Right kidney (tissue), 1 donor: ENCODE measurements around the gene PFDN1.
"Not testable (repeated sequence)": the region's sequence is repeated elsewhere in the genome, so short reads cannot be mapped to it uniquely, and the experiment has no call there.

Source experiments
- DNase-seq: peaks from one replicate; pipeline ENCODE4 v3.0.0-alpha.2; 2016

Gene PFDN1

GRCh38 chr5:140216478-140217074 lies 86.3 kb downstream of the PFDN1 start:
- DNase-seq, result no peak

GRCh38 chr5:140215276-140215675 lies 87.6 kb downstream of the PFDN1 start:
- no peak for DNase-seq

DNA sequence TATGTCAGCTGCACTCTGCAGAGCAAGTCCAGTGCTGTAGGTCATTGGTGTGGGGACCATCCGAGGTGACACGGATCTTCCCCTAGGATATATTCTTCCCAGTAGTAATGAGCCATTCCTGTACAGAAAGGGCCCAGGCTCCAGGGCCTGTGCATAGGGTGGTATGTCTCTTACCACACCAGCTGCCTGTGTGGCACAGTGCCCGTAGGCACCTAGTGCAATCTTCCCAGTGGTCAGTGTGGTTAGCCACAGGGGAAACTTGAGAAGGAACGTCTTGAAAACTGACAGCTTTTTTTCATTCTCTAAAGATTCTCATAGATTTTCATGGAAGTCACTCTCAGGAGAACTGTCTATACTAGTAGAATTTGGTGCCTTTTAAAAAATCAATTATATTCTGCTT lies 88.1 kb downstream of the PFDN1 start:
- DNase-seq, result no peak

DNA sequence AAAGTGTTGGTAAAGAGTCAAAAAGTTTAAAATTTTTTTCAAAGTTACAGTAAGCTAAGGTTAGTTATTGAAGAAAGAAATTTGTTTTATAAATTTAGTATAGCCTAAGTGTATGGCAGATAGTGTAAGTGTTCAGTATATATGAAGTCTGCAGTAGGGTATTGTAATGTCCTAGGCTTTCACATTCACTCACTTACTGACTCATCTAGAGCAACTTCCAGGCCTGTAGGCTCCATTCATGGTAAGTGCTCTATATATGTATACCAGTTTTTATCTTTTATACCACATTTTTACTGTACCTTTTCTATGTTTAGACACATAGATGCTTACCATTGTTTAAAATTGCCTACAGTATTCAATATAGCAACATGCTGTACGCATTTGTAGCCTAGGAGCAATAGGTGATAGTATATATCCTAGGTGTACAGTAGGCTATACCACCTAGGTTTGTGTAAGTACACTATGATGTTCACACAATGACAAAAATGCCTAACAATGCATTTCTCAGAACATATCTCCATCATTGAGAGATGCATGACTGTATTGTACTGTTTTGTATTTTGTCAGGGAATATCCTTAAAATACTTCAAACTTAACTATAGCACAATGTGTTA lies 89.4 kb downstream of the PFDN1 start:
- no peak for DNase-seq

DNA sequence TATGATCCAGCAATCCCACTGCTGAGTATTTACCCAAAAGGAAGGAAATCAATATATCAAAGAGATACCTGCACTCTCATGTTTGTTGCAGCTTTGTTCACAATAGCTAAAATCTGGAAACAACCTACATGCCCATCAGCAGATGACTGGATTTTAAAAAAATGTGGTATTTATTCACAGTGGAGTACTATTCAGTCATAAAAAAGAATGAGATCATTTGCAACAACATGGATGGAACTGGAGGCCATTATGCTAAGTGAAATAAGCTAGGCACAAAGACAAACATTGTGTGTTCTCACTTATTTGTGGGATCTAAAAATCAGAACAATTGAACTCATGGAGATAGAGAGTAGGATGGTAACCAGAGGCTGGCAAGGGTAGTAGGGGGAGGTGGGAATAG lies 94.8 kb downstream of the PFDN1 start:
- no peak for DNase-seq

- DNase-seq, result no peak
Measured at GRCh38 chr5:140207250-140207964, 95.5 kb downstream of the PFDN1 start.

- no peak for DNase-seq
Measured at GRCh38 chr5:140205952-140206351, 96.9 kb downstream of the PFDN1 start.

GRCh38 chr5:140205216-140205615 lies 97.7 kb downstream of the PFDN1 start:
- DNase-seq, result no peak

- no peak for DNase-seq
Measured at GRCh38 chr5:140202610-140203009, 100.3 kb downstream of the PFDN1 start.

DNA sequence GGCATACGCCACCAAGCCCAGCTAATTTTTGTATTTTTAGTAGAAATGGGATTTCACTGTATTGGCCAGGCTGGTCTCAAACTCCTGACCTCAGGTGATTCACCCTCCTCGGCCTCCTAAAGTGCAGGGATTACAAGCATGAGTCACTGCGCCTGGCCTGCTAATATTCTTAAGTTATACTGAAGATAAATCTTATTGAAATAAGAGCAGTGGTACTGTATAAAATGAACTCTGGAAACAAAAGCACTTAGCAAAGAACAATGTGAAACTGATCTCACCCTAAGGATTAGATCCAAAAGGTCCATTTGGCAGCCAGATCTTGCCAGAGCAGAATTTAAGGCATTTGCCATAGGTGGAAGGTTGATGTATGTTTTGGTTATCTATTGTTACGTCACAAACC lies 100.8 kb downstream of the PFDN1 start:
- no peak for DNase-seq

- not testable (repeated sequence) for DNase-seq
Measured at GRCh38 chr5:140198915-140199314, 104.0 kb downstream of the PFDN1 start.

DNA sequence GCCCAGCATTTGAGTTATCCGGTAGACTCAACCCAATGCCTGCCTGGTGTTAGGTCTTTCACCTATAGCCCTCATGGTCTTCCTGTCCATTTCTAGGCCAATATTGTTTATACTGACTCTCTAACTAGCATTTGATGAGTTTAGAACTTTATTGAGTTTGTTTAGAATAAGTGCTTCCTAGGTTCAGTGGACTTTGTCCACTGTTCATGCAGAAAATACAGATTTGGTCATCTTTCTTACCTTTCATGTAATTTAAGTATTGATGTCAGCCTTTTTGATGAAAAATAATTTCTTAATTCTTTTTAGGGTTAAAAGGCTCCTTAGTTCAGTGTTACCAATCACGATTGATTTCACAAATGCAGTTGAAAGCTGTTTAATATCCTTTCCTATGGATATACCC lies 105.9 kb downstream of the PFDN1 start:
- no peak for DNase-seq

GRCh38 chr5:140196115-140196814 lies 106.6 kb downstream of the PFDN1 start:
- DNase-seq, result no peak
